Measurements from ENCODE around the gene ALOX12B.

- TF ChIP-seq CTCF (IDR thresholded peaks at IDR 0.05) (no peak), POLR2A (IDR thresholded peaks at IDR 0.05) (no peak)
Observed at GRCh38 chr17:8091033-8091687, 3.6 kb upstream of the ALOX12B start.

Data from heart left ventricle (tissue), 13 donors.